Femur (tissue), 1 donor: ENCODE measurements around the gene ASB2.

Experiments
- DNase-seq: peaks from one replicate; pipeline ENCODE4 v3.0.0-alpha.2; 2017

The ASB2 gene

DNA sequence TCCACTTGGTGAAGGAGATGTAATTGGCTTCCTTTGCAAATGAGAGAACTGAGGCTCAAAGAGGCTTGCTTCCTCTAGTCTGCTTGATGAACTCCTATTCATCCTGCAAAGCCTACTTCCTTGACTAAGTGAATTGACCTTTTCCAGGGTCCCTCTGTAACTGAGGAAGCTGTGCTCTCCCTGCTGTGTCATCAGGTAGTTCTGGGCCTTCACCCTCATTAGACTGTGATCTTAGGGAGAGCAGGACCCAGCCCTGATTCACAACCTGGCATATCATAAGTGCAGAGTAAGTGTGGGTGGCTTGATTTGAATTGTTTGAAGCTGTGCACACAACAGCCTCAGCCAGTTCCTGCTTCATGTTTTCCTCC is 16.3 kb downstream of the ASB2 start:
- DNase-seq: no peak

DNA sequence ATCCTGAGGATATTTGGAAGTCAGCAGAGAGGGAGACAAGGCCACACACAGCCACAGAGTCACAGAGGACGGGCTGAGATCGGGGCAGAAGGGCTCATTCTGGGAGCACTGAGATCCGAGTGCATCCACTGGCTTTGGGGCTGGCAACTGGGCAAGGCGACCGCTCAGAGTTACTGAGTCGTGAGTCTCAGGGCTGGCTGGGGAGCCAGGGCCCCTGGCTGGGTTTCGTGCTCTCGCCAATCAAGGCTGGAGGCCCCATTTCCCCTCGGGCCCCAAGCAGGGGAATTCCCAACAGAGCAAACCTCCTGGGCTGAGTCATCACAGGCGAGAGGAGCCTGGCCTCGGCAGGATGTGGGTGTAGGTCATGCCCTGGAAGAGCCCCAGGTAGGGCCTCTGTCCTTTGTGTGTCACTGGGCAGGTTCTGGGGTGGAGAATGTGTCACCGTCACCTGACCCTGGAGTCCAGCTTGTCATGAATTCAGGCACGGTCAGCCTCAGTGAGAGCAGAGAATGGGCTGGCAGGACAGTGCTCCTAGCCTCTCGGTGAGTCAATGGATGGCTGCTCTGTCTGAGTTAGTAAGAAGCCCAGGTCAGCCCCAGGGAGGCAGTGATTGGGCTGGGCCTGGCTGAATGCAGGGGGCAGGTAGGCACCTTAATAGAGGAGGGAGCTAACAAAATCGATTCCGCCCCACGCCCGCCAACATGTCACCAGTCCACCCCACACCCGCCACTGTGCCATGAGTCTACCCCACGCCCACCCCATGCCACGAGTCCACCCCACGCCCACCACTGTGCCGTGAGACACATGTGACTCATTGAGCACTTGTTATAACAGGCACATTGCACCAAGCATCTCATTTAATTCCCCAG is 16.9 kb downstream of the ASB2 start:
- no peak for DNase-seq

DNA sequence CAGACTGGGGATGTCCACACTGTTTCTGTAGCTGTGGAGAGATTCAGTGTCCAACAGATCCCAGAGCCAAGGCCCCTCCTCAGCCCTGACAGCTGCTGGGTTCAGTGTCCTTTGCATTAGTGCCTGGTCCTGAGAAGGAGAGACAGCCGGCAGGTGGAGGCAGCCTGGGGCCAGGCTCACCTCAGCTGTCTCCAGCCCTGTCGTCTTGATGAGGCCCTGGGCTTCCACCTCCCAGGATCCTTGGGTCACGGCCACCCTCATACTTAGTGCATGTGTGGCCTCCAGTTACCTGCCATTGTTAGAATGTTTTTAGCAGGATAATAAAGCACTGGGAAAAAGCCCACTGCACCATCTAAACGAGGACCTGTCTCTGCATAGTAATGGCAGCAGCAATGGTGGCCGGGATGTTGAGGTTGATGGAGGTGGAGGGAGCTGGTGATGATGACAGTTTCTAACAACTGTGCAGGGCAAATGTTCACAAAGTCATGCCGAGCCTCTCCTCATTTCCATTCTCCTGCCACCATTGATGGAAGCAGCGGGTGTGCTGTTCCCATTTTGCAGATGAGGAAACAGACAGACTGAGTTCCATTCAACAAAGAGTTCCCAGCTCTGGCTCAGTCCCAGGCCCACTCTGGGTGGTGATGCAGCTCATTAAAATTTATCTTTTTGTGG is 17.7 kb downstream of the ASB2 start:
- DNase-seq: no peak

DNA sequence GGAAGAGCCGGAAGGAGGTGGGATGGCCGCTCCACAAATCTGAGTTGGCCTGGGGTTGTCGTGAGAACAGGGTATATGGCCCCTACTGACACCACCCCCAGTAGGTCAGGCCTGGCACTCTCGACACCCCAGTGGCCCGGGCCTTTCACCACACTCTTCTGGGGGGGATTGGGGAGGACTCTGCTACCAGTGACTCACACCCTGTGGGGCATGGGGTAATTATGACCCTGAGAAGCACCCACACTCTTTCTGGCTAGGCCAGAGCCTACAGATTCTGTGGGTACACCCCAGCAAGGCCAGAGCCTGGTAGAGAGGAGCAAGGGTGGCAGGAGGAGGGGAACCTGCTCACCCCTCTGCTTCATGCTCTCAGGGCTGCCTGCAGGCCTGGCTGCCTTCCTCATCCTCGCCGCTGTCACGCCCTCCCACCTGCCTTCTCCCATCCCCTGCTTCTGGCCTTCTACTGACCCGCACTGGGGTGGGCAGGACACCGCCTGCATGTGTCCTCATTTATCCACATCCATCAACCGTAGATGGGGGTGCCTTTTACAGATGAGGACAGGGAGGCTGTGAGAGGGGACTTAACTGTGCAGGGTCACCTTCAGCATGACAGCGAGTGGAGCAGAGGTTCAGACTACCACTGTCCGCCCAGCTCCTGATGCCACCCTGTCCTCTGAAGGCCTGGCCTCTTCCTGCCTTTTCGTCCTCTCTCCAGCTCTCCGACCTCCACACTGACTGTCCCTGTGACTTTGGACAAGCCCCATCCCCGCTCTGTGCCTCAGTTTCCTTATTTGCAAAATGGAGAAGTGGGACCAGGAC is 18.4 kb downstream of the ASB2 start:
- no peak for DNase-seq

DNA sequence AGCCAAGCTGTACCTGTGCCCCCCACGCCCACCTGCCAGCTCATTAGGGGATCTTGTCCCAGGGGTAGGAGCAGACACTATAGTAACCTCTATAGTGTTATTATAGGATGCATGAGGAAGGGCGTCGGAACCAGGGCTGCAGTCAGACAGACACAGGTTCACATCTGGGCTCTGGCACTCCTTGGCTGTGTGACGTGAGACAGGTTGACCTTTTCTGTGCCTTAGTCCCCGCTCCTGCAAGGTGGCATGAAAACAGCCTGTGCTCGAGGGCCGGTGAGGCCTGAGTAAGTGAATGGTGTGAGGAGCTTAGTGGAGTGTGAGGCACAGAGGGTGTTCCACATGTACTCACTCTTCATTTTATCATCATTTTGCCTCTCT is 19.0 kb downstream of the ASB2 start:
- no peak for DNase-seq

DNA sequence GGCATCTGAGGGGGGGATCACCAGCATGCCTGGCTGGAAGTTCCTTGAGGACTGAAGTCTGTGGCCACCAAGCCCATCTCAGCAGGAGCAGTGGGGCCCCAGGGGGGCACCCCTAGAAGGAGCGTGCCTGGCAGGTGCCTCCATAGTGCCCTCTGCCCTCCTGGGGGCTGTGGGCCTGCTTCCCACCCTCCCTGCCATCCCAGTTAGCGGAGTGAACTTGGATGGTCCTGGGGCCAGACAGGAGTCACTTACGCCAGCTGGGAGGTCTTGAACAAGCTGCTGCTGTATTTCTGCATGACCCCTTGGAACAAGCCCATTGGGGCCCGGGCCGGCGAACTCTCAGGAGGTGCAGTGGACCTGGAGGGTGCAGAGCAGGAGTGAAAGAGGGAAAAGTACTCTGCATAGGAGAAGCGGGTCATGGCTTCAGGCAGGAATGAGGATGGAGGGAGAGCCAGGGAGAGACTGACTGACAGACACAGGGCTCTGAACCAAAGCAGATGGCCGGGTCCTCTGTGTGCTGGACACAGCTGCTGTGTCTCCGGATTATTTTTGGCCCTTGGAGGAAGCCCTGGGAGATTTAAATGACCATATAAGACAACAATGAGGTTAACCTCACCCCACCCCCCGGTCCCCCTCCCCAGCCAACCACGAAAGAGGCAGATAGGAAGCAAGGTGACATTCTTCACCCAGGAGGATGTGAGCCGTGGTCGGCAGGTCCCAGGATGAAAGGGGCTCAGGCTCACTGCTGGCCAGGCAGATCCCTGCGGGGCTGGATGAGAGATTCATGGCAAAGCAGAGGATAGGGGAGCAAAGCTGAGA is 19.6 kb downstream of the ASB2 start:
- peak; percentile 72 for DNase-seq

DNA sequence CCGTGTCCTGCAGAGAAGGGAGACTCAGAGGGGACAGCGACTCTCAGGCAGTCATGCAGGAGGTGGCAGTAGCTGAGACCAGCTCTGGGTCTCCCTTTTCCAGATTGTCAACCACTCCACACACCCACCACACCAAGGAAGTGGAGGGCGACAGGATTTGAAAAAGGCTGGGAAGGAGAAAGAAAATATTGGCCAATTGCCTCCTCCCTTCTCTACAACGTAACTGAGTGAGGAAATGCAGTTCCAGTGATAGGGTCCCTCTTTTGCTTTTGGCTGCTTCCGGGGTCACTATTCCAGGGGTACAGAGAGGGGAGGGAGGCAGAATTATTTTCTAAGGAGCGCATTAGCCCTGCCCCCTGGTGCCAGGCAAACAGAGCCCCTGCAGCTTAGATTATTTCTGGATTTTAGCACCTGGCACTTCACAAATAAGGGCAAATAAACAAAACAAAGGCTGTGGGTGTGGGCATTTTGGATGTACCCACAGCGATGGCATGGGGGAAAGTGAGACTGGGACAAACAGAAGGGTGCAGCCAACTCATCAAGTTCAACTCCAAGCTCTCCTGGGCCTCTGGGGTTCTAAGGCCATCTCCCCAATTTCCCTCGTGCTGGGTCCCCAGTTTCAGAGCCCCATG is 20.4 kb downstream of the ASB2 start:
- no peak for DNase-seq

DNA sequence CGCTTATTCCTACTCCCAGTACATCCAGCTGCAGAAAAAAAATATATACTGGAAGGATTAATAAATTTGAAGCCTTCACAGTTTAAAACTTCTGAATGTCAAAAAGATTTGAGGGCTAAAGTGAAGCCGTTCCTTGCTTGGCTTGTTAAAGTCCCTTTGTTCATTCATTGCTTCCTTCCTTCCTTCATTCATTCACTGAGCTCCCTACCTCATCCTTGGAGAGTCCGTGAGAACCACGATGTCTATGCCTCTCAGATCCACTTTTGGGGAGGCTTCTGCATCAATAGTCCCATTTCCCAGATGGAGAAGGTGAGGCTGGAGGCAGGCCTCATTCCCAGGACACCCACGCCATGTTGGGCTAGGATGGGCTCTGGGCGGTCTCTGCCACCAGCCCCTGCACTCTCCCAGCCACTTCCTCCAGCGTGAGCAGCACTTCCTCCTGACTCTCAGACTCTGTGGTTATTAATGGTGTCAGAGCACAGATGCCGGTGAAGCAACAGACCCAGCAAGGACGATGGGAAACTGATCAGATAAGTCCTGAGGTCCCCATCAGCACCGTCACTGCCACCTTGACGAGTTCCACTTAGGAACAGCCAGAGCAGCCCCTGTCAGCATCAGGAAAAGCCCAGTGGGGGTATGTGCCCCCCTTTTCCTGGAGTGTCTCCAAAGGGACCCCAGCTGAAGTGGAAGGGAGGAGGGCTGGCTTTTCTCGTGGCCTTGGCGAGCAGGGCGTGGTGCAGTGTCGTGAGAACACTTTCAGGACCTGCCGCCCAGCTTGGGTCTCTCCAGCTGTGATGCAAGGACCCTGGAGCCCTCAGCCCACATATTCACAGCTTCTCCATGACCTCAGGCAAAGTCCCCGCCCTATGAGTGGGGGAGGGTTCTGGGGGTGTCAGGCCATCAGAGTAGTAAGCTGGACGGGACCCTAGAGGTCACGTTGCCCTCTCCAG is 21.2 kb downstream of the ASB2 start:
- DNase-seq: no peak

DNA sequence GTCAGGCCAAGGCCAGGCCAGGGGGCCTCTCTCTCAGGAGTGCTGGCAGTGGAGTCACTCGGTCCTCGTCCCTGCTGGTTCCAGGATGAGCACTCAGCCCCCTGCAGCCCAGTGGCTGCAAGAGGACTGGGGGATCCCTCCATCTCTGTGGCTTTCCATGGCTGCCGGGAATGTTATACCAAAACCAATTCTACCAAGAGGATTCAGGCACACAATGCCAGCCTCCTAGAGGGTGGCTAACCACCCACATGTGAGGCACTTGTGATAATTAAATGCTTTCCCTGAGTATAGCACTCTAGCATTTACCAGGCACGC is 21.9 kb downstream of the ASB2 start:
- no peak for DNase-seq

DNA sequence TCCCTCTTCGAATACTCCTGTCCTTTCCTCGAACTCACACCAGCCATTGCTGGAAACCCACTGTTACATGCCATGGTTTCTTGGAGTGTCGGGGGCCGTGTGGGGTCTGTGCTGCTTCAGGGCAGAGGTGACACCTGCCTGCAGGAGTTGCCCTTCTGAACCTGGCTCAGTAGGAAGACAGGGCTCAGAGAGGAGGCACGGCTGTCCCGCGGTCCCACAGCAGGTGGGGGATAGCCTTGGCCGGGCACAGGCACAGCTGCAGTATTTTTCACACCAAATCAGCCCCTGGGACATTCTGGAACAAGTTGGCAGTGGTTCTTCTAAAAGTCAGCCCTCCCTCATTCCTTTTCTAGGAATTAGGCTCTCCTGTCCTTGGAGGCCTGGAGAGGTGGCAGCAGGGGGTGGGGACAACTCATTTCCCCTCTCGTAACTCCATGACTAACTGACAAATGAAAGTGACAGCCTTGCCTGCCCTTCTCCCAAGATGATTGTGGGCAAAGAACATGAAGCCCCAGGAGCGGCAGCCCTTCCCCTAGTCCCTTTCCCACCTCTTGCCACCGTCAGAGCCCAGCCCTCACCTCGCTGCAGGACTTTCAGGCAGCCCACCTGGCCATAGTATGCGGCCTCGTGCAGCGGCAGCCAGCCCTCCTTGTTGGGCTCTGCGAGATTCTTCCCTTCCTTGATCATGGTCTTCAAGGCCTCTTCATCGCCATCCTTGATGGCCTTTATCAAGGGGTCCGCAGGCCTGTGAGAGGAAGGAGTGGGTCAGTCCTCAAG is 22.4 kb downstream of the ASB2 start:
- no peak for DNase-seq

DNA sequence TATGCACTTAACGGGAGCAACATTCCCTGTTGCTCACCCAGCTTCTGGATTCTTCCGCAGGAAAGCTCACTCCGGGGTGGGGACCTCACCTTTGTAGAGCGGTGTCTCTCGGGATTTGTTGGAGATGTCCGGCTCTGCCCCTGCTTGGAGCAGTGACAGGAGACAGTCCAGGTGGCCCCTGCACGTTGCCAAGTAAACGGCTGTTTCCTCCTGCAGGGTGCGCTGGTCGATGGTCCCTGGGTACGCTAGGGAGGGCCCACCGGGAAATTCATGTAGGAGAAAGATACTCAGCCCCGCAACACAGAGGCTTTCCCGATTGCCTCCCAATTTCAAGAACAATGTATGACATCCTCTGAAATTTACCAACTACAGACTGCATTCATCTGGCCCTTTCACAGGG is 23.1 kb downstream of the ASB2 start:
- no peak for DNase-seq

DNA sequence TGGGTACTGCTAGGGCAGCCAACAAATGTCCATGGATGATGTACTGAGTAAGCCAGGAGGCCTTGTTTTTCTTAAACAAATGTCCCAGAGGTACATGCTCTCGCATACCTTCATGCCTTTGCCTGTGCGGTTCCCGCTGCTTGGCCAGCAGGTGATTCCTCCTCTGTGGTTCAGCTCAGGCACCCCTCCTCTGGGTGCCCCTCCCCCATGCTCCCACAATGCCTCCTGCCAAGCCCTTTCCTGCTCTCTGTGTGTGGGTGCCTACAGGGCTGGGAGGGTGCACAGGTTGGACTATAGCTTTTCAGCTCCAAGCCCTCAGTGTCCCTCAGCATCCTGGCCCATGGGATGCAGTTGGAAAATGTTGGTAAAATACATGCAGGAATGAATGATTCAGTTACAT is 23.5 kb downstream of the ASB2 start:
- DNase-seq: no peak

DNA sequence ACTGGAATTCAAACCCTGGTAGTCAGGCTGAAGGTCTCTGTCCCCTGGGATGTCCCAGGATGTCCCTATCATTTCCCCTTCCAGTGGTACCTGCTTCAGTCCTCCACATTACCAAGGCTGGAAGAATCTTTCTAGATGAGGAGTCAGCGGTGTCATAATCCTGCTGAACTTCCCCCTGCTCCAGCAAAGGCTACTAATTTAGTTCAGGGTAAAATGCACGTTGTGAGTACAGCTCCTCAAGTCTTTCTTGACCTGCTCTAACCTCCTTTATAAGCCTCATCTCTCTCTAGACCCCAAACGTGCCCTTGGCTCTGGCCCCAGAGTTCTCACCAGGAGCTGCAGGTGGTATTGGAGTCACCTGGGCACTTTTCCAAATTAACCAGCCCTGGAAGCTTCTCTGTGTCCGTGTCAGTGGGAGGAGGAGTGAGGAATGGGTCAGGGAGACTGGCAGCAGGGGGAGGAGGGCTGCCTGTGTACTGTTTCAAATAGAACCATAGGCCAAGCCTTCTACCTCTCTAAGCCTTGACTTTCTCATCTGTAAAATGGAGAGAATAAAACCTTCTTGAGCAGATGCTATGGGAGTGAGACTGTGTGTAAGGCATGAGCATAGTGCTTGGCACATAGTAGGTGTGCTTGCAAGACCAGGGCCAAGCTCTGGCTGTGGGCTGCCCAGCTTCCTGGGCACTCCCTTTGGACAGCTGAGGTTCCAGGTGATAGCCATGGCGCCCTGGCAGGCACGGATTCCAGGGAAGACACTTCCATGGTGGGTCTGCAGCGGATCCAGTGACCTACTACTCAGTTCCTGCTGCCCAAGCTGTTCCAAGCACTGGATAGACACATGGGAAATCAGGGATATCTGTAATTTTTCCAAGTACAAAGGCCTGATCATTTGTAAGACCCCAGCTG is 24.5 kb downstream of the ASB2 start:
- DNase-seq: no peak

DNA sequence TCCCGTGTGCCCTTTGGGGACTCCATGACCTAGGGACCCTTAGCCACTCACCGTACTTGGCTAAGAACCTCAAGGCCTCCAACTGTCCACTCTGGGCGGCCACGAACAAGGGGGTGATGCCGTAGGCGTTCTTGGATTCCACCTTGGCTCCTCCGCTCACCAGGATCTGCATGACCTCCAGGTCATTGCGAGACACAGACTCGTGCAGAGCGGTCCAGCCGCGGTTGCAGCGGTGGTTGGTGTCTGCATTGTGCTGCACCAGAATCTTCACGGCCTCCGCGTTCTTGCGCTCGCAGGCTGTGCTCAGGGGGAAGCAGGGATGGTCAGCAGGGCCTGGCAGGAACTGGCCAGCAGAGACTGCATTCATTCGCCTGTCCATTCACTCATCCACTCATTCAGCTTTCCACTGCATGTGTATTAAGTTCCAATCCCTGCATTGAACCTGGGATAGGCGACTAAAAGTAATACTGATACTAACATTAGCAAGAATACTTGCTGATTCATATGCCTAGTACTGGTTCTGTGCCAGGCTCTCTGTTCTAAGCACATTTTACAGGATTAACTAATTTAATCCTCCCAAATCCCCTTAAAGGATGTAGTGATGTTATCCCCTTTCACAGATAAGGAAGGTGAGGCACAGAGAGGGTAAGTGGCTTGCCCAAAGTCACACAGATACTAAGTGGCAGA is 25.3 kb downstream of the ASB2 start:
- DNase-seq: no peak

DNA sequence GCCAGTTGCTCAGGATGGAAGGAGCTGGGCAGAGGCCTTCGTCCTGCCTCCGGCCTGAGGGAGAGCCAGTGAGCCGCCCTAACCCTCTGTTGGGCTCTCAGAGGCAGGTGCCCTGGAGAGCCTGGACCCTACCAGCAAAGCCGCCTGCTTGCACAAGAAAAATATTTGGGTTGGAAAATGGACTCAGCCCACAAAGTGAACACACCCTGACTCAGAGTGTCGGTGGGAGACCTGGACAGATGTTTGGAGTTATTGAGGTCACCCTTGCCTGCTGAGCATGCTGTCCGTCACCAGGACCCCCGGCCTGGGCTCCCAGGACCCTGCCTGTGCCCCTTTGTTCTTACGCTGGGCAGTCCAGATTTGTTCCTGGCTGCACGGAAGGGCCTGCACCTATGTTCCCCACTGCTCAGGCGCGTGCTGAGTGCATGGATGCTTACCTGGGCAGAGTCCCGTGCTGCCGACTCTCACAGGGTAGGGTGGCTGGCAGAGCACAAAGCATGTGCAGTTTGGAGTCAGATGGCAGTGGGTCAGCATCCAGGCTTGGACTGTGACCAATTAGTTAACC is 26.8 kb downstream of the ASB2 start:
- DNase-seq: no peak

DNA sequence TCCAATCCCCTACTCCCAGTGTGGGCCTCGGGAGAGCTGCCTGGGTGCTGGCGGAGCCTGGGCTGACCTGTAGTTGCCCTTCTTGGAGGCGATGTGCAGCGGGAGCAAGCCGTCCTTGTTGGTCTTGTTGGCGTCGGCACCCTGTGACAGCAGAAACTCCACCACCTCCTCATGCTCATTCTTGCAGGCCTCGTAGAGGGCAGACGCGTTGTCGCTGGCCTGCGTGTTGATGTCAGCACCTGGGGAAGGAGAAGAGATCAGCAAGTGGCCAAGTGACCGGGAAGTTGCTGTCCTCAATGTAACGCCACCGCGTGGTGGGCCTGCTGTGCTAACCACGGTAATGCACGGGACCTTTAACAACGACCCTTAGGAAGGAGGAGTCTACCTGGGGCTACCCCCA is 29.1 kb downstream of the ASB2 start:
- DNase-seq: no peak

DNA sequence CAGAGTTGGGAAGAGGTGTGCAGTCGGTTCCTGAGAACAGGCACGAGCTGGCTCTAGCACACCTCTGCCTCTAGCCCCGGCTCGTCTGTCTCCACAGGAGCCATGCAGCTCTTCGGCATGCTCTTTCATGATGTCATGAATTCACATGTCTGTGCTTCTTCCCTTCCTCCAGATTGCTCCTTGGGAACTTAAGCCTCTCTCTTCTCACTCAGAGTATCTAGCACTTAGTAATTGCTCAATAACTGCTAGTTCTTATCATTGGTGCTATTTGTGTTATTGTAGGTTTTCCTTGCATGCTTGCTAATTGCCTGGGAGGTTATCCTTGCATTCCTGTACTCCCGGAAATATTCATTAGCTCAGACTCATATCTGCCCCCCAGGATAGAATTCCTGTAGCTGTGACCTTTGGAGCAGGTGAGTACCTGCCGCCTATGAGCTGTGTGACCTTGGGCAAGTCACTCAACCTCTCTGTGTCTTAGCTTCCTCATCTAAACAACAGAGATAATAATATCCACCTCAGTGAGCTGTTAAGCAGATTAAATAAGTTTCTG is 29.8 kb downstream of the ASB2 start:
- no peak for DNase-seq

DNA sequence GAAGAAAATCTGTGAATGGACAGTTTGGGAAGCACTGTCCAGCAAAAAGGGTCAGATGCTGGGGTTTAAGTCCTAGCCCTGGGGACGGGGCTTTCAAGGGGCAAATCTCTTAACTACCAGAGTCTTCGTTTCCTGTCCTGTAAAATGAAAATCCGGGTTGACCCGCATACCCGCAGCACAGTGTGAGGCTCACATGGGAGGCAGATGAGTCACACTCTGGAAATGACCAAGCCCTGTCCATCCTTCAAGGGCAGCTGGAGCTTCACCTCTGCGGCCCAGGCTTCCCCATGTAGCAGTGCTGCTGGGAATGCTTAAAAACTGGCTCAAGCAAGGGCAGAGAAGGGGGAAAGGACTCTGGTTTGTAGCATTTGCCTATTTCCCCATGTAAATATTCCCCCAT is 30.3 kb downstream of the ASB2 start:
- no peak for DNase-seq
